MM.1S (cell line): ENCODE data around the gene KCTD5.

Source experiments
- DNase-seq: peaks from one replicate; pipeline ENCODE4 v3.0.0-alpha.2; 2015
- H2AFZ ChIP-seq: fragments of 300-600 bp; sonication (generic); 2 replicates; pipeline ENCODE4 v1.6.0; 2016; ENCODE audit warnings: antibody characterized with exemption, low read length
- H3F3A ChIP-seq: fragments of 300-600 bp; sonication (generic); 2 replicates; pipeline ENCODE4 v1.6.1; 2016; ENCODE audit warnings: mild to moderate bottlenecking, antibody characterized with exemption, low read length, moderate library complexity, mixed read lengths; ENCODE audit not compliant: insufficient read depth
- H3K27ac ChIP-seq: fragments of 300-600 bp; sonication (generic); 2 replicates; pipeline ENCODE4 v1.5.1; 2016; ENCODE audit warnings: mild to moderate bottlenecking, low read length
- H3K27me3 ChIP-seq: fragments of 300-600 bp; sonication (generic); replicated peaks from 2 replicates; pipeline ENCODE4 v1.6.0; 2016; ENCODE audit warnings: low read length; ENCODE audit not compliant: insufficient read depth
- H3K36me3 ChIP-seq: fragments of 300-600 bp; sonication (generic); replicated peaks from 2 replicates; pipeline ENCODE4 v1.6.1; 2016; ENCODE audit warnings: mild to moderate bottlenecking, low read length, mixed read lengths; ENCODE audit not compliant: insufficient read depth
- H3K4me1 ChIP-seq: fragments of 300-600 bp; sonication (generic); 2 replicates; pipeline ENCODE4 v1.6.1; 2016; ENCODE audit warnings: low read length, mixed read lengths
- H3K4me2 ChIP-seq: fragments of 300-600 bp; sonication (generic); 2 replicates; pipeline ENCODE4 v1.6.0; 2016; ENCODE audit warnings: low read depth, low read length
- H3K4me3 ChIP-seq: fragments of 300-600 bp; sonication (generic); 2 replicates; pipeline ENCODE4 v1.5.1; 2016; ENCODE audit warnings: low read length, mixed read lengths
- H3K79me2 ChIP-seq: fragments of 300-600 bp; sonication (generic); 2 replicates; pipeline ENCODE4 v1.6.1; 2016; ENCODE audit warnings: mixed run types, low read length, mixed read lengths
- H3K9ac ChIP-seq: fragments of 300-600 bp; sonication (generic); 2 replicates; pipeline ENCODE4 v1.6.1; 2016; ENCODE audit warnings: low read length, mixed read lengths
- H3K9me2 ChIP-seq: fragments of 300-600 bp; sonication (generic); replicated peaks from 2 replicates; pipeline ENCODE4 v1.6.1; 2016; ENCODE audit warnings: mild to moderate bottlenecking, low read length, mixed read lengths; ENCODE audit not compliant: insufficient read depth
- H3K9me3 ChIP-seq: fragments of 300-600 bp; sonication (generic); replicated peaks from 2 replicates; pipeline ENCODE4 v1.6.1; 2016; ENCODE audit warnings: mild to moderate bottlenecking, low read length, mixed read lengths; ENCODE audit not compliant: insufficient read depth
- H4K20me1 ChIP-seq: fragments of 300-600 bp; sonication (generic); 2 replicates; pipeline ENCODE4 v1.6.1; 2016; ENCODE audit warnings: mild to moderate bottlenecking, low read length, moderate library complexity, mixed read lengths; ENCODE audit not compliant: insufficient read depth
- CTCF ChIP-seq: fragments of 300-600 bp; sonication (generic); IDR thresholded peaks from 2 replicates; pipeline ENCODE4 v1.5.1; 2016; ENCODE audit warnings: antibody characterized with exemption, low read length, mixed read lengths
- EZH2 ChIP-seq: fragments of 300-600 bp; sonication (generic); optimal IDR thresholded peaks from 2 replicates; pipeline ENCODE3; 2017; ENCODE audit warnings: low read depth, mild to moderate bottlenecking, antibody characterized with exemption, low read length, mixed read lengths
- EZH2phosphoT487 ChIP-seq: fragments of 300-600 bp; sonication (generic); IDR thresholded peaks from 2 replicates; pipeline ENCODE4 v1.6.1; 2018; ENCODE audit warnings: antibody characterized with exemption, low read length

Gene KCTD5

DNA sequence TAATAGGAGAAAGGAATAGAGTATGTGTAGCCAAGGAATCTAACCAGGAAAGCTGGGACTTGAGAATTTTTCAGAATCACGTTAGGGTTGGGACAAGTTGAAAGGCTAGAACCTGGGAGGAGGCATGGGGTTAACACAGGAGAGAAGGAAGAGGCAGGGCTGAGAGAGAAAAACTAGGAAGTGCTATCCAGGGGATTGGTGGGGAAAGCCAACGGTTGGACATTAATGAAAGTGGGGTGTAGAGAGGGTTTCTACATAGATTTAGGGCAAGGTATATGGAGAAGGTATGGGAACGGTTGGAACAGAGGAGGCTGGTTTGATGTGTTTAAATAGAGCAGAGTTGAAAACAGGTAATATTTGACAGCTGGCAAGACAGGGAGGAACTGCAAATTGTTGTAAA, 72.8 kb downstream of the KCTD5 start:
- no peak overlapping the region for H3K27ac ChIP-seq
- H3K4me3 ChIP-seq: no peak overlapping the region

DNA sequence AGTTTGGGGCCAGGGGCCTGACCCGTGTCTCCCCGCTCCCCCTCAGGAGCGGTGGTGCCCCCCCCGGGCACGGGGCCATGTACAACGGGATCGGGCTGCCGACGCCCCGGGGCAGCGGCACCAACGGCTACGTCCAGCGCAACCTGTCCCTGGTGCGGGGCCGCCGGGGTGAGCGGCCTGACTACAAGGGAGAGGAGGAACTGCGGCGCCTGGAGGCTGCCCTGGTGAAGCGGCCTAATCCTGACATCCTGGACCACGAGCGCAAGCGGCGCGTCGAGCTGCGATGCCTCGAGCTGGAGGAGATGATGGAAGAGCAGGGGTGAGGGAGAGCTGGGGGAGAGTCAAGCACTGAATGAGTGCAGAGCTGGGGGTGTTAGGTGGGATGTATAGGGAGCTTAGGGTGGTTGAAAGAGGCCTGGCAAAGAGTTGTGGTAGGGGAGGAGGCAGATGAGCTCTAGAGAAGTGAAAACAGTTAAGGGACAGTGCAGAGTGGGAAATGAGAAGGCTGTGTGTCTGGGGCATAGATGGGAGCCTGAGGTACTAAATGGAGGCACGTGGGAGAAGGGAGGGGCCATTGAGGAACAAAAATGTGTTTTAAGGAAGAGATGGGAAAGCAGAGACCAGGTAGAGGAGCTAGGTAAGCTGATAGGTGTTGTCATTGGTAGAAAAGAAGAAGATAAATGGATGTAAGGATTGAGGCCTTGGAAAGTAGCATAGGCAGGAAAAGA, 74.1 kb downstream of the KCTD5 start:
- H3K36me3 ChIP-seq: peaks cover 54% of the 10 kb centered on the region

More for the DNA sequence above, 72.8 kb downstream of the KCTD5 start:
- no peak for TF ChIP-seq EZH2phosphoT487
- no peak for TF ChIP-seq EZH2
- TF ChIP-seq CTCF: no peak
- H3K9me3 ChIP-seq: no peaks in the 10 kb centered on the region
- H3K9ac ChIP-seq: no peak overlapping the region
- peaks cover 37% of the 10 kb centered on the region for H4K20me1 ChIP-seq
- H3F3A ChIP-seq: no peaks in the 10 kb centered on the region; the same call in 1 of the 2 replicates
- H3K9me2 ChIP-seq: no peaks in the 10 kb centered on the region
- no peaks in the 10 kb centered on the region for H3K27me3 ChIP-seq
- H3K79me2 ChIP-seq: peaks cover 84% of the 10 kb centered on the region
- H2AFZ ChIP-seq: no peak overlapping the region
- H3K36me3 ChIP-seq: peaks cover 41% of the 10 kb centered on the region
- 0 out of 2 replicates have a peak overlapping the region, but pooled peaks have one; percentile 83 for H3K4me2 ChIP-seq
- H3K4me1 ChIP-seq: peaks cover 22% of the 10 kb centered on the region
- DNase-seq: no peak

DNA sequence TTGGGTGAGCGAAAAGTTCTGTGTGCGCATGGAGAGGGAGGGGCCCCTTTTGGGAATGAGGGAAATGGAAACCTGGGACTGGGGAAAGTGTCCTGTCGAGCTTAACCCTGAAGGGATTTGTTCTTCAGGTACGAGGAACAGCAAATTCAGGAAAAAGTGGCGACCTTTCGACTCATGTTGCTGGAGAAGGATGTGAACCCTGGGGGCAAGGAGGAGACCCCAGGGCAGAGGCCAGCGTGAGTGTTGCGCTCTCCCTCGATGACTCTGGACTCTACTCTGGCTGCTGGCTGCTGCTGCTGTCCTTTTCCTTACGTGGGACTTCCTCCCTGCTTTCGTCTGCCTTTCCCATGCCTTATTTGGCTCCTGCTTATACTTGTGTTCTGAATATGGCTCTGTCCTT, 75.0 kb downstream of the KCTD5 start:
- Histone ChIP-seq H3K4me2 (no peak overlapping the region), H3K9me2 (no peaks in the 10 kb centered on the region), H2AFZ (no peak overlapping the region), H3K36me3 (peaks cover 63% of the 10 kb centered on the region), H3K4me1 (peaks cover 14% of the 10 kb centered on the region; the same call in 1 of the 2 replicates), H4K20me1 (peaks cover 37% of the 10 kb centered on the region), H3K79me2 (peaks cover 95% of the 10 kb centered on the region), H3K9ac (no peak overlapping the region), H3K4me3 (no peak overlapping the region), H3K27me3 (no peaks in the 10 kb centered on the region), H3F3A (no peaks in the 10 kb centered on the region; the same call in 1 of the 2 replicates), H3K9me3 (no peaks in the 10 kb centered on the region), H3K27ac (no peak overlapping the region)
- DNase-seq: no peak
- TF ChIP-seq EZH2phosphoT487: no peak
- no peak for TF ChIP-seq CTCF

More for the DNA sequence above, 74.1 kb downstream of the KCTD5 start:
- H3K4me2 ChIP-seq: no peak overlapping the region
- TF ChIP-seq CTCF (no peak), EZH2 (no peak), EZH2phosphoT487 (no peak)
- H2AFZ ChIP-seq: no peak overlapping the region
- peaks cover 19% of the 10 kb centered on the region for H3K4me1 ChIP-seq
- H3K9me3 ChIP-seq: no peaks in the 10 kb centered on the region
- no peaks in the 10 kb centered on the region; the same call in 1 of the 2 replicates for H3F3A ChIP-seq
- H3K79me2 ChIP-seq: peaks cover 91% of the 10 kb centered on the region
- H4K20me1 ChIP-seq: peaks cover 37% of the 10 kb centered on the region
- no peaks in the 10 kb centered on the region for H3K9me2 ChIP-seq
- no peak for DNase-seq
- no peak overlapping the region for H3K4me3 ChIP-seq
- H3K27ac ChIP-seq: no peak overlapping the region
- no peaks in the 10 kb centered on the region for H3K27me3 ChIP-seq
- H3K9ac ChIP-seq: no peak overlapping the region
